H4 (cell line): ENCODE results near the gene KIF1A. TPM values are rescaled to one million over a fixed set of nuclear protein-coding genes. Genes with fewer than 3 reads are reported as not detected.
"Not testable (repeated sequence)": the region's sequence is repeated elsewhere in the genome, so short reads cannot be mapped to it uniquely, and the experiment has no call there.

Experiments used
- DNase-seq: peaks from one replicate; pipeline ENCODE4 v3.0.0-alpha.2; 2015; ENCODE audit warnings: low spot score
- total RNA-seq: library from RNA; depleted of rRNA; stranded (reverse); fragments of >200 nt; shearing (Covaris generic); gene quantifications from 2 replicates; pipeline ENCODE4 v1.2.3, GENCODE V29; 2014

The KIF1A gene
- total RNA-seq, 1 experiment from 2014 or later: 1.4 TPM

DNA sequence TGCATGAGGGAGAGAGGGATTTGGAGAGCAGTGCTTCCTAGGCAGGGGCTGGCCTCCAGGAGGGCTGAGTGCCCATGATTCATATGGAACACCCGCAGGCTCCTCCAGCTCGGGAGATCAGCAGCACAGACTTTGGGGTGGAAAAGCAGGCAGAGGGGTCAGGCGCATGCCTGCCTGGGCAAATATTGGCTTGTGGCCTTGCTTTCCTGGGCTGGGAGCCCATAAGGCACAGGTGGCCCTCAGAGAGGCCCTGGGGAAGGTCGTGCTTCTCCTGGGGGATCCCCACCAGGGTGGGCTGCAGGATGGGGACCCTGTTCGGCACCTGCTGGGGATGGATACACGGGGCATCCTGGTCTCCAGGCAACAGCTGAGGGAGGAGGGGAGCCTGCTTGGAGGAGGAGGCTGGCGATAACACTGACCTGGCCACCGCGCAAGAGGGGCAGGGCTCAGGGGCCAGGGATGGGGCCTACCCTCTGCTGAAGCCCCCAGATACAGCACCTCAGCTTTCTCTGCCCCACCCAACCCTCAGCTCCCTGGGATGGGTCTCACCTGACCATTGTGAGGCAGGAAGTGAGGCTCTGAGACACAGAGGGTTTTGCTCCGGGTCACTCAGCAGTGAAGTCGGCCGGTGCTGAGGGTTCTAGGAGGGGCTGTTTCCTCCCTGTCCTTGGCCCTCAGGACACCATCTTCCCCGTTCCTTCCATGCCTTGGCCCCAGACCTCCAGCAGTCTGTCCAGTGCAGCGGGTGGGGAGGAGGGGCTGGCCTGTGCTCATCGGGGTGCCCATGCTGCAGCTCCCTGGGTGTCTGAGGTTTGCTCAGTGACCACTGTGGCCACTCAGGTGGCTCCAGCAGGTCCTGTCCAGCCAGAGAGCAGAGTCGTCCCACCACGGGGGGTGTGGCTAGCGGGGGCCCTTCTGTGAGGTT is 116.3 kb downstream of the KIF1A start:
- DNase-seq: no peak

DNA sequence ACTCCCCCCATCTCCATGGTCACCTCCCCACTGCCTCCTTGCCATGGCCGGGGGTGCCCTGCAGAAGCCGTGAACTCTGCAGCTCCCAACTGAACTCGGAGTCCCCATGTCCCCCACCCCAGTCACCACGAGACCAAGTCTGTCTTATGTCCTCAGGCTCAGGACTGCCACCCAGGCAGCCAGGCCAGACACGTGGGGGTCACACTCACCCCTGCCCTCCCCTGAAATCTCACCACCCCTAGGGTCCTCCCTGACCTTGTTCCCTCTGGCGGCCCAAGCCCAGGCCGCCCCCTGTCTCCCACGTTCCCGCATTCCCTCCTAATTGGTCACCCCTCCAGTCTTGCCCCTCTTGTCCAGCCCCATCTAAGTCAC is 117.4 kb downstream of the KIF1A start:
- no peak for DNase-seq

DNA sequence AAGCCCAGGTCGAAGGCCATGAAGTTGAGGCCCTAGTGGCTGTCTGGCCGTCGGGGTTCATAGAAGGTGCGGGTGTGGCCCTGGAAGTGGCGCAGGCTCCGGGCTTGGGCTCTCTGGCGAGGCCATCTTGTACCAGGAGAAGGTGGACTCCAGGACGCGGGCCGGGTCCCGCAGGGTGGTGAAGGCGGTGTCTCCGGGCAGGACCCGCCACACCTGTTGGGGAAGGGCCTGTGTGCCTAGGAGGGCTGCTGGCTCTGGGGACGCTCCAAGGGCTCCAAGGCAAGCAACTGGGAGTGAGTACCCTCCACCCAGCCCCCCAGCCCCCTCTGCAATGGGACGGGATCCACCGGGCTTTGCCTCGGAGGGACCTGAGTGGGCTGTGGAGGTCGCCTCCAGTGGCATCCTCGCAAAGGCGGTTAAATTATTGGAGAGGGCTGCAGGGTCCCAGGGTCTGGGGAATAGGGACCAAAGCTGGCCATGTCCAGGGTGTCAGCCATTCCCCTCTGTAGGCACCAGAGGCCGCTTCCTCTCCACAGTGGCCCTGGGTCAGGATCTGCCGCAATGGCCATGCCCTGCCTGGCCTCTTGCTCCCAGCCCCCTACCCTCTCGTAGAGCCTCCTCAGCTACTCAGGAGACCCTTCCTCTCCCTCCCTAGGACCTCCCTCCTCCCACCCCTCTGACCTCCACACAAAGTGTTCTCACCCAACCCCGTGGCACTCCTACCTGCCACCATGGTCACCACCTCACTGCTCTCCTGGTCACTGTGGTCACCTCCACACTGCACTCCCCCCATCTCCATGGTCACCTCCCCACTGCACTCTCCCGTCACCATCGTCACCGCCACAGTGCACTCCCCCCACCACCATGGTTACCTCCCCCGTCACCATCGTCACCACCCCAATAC is 118.0 kb downstream of the KIF1A start:
- DNase-seq: no peak

GRCh38 chr2:240701091-240701735 is 118.8 kb downstream of the KIF1A start:
- DNase-seq: no peak

DNA sequence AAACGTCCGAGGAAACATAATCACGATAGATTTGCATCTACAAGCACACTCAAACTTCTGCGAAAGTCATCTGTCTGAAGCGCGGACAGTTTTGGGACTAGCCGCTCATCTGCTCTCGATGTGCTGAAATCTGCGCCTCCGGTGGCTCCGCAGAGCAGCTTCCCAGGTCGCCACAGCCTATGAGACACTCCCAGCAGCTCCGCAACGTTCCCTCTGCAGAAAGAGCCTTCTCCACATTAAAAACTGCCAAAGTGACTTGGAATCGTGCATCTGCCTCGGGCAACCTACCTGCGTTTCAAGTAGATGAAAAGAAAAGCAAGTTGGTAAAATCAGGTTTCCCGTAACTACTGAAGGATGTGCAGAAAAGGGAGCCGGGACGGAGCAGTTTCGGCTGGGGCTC is 119.4 kb downstream of the KIF1A start:
- not testable (repeated sequence) for DNase-seq

DNA sequence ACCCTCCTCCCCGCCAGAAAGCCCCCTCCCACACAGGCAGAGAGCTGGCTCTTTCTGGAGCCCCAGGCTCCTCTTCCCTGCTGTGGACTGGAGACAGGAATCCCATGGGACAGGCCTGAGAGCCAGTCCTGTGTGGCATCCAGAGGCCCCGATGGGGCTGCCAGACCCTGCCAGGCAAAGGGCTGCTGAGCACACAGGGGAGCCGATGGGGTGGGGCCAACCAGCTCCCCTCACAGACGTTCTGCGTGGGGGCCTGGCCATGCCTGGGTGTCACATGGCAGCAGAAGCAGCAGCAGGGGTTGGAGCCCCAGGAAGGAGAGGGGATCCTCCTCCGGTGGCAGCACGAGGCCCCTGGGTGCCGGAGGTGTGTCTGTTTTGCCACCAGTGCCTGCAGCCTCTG is 120.2 kb downstream of the KIF1A start:
- not testable (repeated sequence) for DNase-seq

DNA sequence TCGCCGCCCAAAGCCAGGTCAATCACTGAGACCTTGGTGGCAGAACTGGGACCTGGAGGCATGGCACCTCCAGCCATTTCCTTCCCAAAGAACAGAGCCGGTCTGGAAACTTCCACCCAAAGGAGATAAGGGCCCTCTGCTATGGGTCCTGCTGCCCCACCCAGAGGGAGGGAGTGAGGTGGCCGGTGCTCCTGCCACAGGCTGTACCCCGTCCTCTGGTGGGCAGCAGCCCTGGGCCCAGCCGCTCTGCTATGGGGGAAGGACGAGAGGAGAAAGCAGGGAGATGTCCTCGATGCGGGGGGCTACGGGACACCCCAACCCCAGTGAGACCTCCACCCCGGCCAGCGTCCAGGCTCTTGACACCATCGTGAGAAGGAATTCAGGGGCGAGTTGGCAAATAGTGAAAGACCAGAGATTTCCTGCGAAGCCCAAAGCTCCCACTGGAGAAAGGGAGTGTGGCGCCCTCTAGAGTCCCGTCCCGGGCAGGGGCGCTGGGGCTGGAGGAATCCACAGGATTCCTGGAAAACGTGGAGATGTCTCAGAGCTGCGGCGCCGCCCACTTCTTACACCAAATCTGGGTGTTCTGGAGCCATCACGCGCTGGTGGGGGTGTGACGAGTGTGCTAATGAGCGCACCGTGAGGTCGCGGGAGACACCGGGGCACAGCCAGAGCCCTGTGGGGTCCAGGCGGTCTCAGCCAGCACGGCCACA is 121.0 kb downstream of the KIF1A start:
- not testable (repeated sequence) for DNase-seq

DNA sequence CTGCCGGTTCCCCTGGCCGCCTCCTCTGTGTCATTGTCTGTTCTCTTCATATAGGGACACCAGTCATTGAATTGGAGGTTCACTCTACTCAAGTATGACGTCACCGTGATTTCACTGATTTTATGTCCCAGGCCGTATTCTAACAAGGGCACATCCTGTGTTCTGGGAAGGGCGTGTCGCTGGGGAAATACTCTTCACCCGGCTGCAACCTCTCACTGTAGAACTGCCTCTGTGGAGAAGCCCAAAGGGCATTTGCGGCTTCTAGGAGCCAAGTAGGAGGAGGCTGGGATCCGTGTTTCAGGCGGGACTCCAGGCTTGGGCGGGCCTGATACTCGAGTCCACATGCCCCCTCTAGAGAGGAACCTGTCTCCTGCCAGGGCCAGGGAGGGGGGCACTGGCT is 123.5 kb downstream of the KIF1A start:
- DNase-seq: not testable (repeated sequence)

GRCh38 chr2:240695593-240695992 is 124.4 kb downstream of the KIF1A start:
- DNase-seq: not testable (repeated sequence)

DNA sequence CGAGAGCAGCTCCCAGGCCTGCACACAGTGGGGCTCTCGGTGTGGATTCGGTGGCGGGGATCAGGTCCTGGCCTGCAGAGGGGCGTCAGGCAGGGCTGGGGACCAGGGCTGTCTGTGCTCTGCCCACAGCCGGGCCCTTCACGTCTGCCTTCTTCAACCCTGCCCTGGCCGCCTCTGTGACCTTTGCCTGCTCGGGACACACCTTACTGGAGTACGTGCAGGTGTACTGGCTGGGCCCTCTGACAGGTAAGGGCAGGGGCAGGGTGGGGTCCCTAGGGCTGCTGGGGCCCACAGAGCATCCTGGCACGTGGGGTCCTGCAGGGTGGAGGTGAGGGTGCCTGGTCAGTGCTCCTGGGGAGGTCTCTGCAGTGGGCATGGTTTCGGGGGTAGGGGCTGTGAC is 125.7 kb downstream of the KIF1A start:
- not testable (repeated sequence) for DNase-seq

DNA sequence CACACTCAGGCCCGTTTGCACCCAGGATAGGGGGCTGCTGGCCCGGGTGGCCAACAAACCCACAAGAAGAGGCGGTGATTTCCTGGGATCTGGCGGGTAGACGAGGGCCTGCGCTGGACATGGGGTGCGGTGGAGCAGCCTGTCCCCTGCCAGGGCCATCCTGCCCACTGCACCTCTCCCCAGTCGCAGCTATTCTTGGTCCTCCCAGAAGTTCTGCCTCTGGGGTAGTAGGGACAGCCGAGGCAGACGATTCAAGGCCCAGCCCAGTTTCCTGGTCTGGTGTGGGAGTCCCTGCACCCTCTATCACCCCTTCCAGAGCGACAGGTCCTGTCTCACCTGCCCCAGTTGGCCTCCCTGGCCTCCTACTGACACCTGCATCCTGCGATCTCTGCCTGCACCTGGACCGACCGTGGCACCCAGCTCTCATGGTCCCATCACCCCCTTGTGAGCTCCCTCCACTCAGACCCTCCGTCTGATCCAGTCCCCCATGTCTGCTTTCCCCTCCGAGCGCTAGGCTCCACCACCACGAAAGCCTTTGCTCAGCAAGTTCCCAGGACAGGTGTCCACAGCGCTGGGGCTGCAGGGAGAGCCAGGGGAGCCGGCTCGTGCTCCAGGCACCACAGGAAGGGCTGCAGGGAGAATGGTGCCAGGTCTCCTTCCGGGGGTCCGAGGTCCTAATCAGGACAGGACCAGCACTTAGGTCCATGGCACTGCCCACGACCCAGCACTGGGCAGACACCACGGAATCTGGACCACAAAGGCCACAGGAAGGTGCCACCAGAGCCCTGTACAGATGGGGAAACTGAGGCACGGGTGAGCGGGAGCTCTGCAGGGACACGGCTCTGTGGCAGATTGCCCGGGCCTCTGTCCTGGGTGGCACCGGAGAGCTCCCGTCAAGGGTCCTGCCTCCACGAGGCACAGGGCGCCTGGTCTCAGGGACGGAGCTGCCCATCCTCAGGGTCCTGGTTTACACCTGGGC is 127.1 kb downstream of the KIF1A start:
- DNase-seq: not testable (repeated sequence)

- DNase-seq: not testable (repeated sequence)
Measured at GRCh38 chr2:240691631-240692420, 128.2 kb downstream of the KIF1A start, which contains the start of gene AQP12A. TSS of gene AQP12A (plus strand) at chr2:240691866. CDS start at chr2:240691914, 48 bp downstream.

- DNase-seq: not testable (repeated sequence)
Measured at GRCh38 chr2:240691075-240691427, 129.0 kb downstream of the KIF1A start.

DNA sequence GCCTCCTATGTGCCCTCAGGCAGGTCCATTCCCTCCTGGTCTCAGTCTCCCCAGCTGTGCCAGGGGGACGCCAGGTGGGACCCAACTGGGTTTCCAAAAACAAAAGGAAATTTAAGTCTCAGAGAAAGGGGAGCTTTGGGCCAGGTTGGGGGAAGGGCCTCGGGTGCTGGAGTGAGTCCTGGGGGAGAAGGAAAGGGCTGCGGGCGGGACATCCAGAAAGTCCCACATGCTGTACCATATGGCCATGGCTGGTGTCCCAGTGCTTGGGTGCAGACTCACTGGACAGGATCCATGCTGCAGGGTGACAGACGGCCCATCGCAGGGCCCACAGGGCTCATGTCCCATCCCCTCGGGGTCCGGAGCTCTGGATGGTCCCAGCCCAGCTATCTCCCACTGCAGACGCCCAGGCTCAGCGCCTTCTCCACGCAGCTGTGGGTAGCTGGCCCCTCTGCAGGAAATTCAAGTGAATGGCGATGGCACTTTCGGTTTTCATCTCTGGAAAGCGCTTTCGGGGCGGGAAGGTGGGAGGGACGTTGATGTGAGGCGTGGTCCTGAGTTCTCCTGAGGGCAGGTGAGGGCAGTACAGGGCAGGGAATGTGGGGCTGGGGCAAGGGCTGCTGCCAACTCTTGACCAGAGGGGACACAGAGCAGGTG is 129.5 kb downstream of the KIF1A start:
- not testable (repeated sequence) for DNase-seq

GRCh38 chr2:240689975-240690374 is 130.0 kb downstream of the KIF1A start:
- no peak for DNase-seq

- DNase-seq: no peak
Measured at GRCh38 chr2:240688553-240688919, 131.5 kb downstream of the KIF1A start.

GRCh38 chr2:240687741-240688552 is 132.1 kb downstream of the KIF1A start:
- DNase-seq: no peak
